DMS 273 (cell line): ENCODE results near the gene TEP1.
"Not testable (repeated sequence)": the region's sequence is repeated elsewhere in the genome, so short reads cannot be mapped to it uniquely, and the experiment has no call there.

Experiments used
- DNase-seq: peaks from one replicate; lab custom pipeline; 2025; ENCODE audit not compliant: unreplicated experiment; lab: John Stamatoyannopoulos, UW

Gene TEP1

DNA sequence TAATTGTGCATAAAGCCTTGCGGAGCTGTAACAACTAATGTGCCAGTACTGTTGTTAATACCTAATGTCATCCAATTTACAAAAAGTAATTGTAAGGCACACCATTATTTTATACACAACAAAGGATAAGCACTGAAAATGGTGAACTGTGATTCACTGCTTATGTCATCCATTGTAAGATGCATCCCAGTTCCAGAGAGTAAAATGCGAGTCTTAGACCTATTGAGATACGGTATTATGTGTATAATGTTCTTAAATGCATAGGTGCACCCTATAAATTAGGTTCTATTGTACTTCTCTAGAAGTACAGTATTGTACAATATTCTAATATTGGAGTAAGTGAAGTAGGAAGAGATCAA lies 69.5 kb downstream of the TEP1 start:
- peak; percentile 59 for DNase-seq

DNA sequence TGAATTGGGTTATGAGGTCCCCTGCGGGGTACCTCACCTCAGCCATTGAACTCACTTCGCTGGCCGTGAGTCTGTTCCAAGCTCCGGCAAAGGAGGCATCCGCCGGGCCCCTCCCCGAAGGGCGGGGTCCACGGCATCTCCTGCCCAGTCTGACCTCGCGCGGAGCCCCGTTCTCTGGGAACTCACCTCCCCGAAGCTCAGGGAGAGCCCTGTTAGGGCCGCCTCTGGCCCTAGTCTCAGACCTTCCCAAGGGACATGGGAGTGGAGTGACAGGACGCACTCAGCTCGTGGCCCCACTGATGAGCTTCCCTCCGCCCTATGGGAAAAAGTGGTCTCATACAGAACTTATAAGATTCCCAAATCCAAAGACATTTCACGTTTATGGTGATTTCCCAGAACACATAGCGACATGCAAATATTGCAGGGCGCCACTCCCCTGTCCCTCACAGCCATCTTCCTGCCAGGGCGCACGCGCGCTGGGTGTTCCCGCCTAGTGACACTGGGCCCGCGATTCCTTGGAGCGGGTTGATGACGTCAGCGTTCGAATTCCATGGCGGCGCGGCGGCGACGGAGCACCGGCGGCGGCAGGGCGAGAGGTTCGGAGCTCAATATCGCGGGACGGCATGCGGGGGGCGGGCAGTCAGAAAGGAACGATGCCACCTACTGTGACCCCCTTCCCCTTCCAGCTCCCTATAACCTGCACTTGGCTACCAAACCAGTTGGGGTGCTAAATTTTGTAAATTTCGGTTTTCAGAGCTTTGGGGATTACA lies 70.0 kb downstream of the TEP1 start, which contains the start of gene PARP2:
Gene PARP2, plus strand, starts transcription at position 544 of the 770 bp plus-strand sequence. Its CDS starts 7 bp downstream, at position 551.
- DNase-seq = peak; percentile 100

DNA sequence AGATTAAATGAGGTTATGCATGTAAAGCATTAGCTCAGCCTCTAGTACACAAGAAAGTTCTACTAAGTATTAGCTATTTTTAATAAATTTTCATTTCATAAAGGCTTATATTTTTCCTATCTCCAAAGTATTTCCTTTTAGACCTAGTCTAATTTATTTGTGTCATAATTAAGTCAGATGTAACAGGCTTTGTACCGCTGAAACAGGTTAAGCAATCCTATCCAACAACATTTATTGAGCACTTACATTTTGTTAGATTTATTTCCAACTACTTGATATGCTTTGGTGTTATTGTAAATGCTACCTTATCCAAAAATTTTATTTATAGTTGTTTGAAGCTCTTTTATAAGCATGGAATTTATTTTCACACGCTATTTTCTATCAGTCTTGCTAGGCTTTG lies 71.7 kb downstream of the TEP1 start:
- no peak for DNase-seq

DNA sequence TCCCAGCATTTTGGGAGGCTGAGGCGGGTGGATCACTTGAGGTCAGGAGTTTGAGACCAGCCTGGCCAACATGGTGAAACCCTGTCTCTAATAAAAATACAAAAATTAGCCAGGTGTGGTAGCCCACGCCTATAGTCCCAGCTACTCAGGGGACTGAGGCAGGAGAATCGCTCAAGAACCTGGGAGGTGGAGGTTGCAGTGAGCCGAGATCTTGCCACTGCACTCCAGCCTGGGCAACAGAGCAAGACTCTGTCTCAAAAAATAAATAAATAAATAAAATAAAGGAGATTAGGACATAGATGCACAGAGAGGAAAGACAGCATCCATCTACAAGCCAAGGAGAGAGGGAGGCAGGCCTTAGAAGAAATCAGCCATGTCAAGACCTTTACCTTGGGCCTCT lies 72.3 kb downstream of the TEP1 start:
- DNase-seq = not testable (repeated sequence)

DNA sequence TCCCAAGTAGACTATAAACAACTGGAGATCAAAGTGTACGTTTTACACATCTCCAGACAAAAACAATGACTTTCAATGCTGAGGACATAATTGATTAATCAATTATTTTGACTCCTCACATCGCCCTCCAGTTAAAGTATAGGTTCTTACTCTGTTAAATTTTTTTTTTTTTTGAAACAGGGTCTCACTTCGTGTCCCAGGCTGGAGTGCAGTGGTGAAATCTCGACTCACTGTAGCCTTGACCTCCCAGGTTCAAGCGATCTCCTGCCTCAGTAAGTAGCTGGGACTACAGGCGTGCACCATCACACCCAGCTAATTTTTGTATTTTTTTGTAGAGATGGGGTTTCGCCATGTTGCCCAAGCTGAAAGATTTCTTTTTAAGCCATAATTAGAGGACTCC lies 79.3 kb downstream of the TEP1 start:
- DNase-seq = no peak

DNA sequence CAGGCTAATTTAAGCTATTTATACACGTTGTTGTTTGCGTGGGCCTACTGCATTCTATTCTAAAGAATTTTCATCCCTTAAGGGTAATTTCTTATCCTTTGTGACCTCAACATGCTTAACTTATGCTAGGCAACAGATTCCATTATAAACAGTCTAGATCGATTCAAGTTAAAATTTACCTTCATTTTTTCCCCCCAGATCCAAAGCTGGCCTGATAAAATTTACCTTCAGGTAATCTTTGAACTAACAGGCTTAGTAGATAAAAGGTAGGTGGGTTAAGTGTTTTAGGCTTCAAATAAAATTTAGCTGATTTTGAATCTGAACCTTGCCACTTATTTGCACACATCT lies 79.8 kb downstream of the TEP1 start:
- no peak for DNase-seq

DNA sequence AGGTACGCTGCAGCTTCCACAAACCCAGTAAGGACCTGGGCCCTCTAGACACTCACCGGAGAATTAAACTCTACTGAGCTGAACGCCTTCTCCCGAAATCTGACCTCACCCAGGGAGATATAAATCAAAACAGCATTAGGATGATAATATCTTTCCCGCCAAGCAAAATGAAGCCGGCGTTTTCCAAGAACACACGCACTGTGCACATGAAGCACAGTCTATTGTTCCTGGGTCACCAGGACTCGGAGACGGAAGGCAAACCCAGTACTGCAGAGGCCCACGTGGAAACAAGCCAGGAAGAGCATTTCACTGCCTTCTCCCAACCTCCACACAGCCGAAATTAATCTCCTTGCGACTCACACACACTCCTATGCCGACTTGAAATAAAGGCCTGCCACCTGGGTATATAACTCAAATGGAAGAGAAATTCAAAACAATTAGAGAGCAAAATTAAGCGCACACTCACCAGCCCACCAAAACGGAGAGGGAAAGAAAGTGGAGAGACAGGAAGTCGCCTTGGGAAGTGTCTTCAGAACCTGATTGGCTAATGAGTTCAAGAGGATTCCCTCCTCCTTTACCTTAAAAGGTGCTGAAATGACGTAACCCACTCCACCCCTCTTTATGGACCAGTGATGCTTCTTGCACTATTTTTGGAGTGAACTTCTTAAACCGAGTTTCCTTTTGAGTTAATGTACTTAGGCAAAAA lies 80.4 kb downstream of the TEP1 start, which contains the start of gene CCNB1IP1:
Gene CCNB1IP1, minus strand, starts transcription at position 492 of the 706 bp plus-strand sequence. CDS start 16,756 bp downstream, outside the sequence.
- DNase-seq = peak; percentile 96

DNA sequence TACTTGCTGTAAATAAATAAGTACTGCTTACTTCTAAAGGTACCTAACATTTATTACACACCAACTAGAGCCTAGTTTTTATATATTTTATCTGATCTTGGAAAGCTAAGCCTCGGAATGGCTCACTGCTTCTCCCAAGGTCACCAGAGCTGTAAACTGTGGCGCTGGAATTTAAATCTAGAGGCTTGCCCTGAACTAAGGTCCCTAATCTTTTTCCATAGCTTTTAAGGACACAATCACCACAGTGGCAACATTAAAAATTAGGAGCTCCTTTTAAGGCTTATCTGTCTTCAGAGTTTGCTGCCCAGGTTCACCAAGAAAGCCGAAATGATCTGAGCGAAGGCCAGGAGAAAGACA lies 80.9 kb downstream of the TEP1 start:
- DNase-seq = peak; percentile 61

DNA sequence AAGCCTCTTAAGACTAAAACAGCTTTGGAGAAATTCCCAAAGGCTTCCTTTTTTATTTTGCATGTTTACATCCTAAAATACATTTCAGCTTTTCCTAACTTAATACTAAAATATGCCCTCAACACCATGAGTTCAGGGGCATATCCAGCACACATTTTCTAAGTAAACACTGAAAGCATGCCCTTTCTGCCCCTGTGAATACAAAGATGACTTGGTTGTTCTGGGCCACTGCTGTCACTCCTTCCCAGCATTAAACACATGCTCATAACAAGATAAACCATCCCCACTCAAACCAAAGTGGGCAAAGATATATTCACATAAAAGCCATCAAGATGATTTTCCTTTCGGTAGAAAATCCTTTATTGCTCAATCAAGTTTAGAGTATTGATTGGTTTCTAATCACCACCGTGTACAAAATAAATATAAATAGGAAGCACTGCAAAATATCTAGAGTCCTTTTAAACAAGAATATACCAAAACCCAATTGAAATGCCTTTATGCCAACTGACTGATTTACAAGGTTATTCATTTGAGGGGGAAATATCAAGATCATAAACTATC lies 82.2 kb downstream of the TEP1 start:
- no peak for DNase-seq

DNA sequence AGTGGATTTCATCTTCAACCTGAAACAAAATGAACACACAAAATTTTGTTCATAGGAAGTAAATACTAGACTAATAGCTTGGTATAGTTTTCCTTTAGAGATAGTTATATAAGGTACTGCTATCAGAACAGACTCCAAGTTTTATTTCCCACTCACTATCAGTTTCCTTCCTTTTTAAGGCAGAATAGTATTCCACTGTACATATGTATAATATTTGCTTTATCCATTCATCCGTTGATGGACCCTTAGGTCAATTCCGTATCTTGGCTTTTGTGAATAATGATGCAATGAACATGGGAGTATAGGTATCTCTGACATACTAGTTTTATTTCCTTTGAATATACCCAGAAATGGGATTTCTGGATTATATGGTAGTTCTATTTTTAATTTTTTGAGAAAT lies 83.9 kb downstream of the TEP1 start:
- DNase-seq = no peak

DNA sequence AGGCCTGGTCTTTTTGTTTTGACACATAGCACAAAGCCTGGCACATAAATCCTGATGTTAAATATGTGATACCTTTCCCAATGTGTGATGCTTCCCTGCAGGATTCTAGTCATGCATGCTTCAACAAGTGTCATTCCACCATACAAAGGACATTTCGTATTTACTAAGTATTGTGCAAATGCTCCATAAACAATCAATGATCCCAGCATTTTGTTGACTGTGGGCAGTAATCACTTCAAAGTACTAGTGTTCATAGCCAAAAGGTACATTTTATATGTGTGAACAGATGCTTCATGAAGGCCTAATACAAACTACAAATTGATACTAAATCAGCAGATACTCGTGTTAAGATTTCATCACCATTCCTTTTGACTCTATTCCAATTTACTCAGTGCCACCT lies 84.6 kb downstream of the TEP1 start:
- no peak for DNase-seq

DNA sequence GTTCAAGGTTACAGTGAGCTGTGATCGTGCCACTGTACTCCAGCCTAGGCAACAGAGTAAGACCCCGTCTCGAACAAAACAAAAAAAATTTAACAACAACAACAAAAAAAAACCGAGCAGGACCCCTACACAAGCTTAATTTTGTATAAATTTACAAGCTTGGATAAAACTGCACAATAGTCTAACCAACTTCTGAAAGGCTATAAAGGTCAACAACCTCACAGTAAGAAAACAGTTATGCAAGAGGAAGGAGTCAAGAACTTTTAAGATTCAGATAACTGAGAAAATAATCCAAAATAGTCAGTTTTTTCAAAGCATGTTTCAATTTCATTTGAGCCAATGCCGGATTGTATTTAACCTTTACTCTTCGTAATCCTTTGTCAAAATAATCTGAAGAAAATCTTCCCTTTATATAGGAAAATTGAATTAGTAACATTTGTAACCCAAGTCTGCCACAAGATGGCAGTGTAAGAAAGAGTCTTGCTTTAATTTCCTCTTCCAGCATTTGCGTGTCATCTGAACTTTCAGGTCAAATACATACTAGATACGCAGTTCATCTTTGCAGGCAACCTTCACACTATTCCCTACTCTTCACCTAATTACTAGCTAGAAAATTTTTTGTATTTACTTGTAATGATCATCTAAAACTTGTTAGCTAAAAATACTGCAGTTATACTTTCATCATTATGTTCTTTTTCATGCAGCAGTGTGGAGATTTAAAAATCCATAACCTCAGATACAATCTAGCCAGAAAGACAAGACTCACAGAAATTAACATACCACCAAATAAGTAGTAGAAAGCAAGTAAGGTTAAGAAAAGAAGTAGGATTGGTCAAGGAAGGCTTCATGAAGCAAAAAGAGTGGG lies 86.1 kb downstream of the TEP1 start:
- peak; percentile 82 for DNase-seq

DNA sequence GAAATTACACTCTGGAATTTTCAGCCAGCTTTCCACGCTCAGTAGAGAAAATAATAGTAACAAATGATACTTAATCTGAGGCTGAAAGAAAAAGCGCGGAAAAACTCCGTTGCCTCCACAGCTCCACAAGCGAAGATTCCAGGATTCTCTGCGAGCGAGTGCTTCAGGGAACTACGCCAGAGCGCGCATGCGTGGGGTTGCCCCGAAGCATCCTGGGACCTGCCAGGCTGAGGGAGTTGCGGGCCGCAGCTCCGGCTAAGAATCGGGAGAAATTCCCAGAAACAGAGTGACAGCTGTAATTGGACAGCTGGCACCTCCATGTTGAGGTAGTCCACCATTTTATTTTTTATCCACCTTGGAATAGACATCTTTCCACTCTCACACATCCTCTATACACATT lies 95.6 kb downstream of the TEP1 start:
- no peak for DNase-seq
